ENCODE measurements around the gene MAGI1.

Gene MAGI1

GRCh38 chr3:65758876-65759598 is 279.7 kb downstream of the MAGI1 start:
- peak in 1 of 56 donors; percentile 30 for DNase-seq

GRCh38 chr3:65758438-65758837 is 280.3 kb downstream of the MAGI1 start:
- peak in 3 of 56 donors; percentile 6 to 11 (median 9) for DNase-seq

DNA sequence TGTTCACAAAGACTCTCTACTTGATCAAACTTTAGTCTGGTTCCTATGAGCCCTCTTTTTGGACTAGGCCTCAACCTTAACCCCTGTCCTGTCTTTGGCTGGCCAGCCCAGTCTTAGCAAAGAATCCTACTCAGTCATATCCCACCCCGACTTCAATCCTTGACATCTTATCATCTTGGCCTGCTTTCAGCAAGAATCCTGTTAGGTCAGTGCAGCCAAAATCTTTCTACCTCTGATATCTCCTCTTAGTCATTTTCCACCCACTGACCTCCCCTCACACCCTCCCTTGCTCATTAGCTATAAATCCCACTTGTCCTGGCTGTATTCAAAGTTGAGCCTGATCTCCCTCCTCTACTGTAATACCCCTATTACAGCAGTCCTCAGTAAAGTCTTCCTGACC is 286.1 kb downstream of the MAGI1 start:
- no peak for DNase-seq

GRCh38 chr3:65751123-65751700 is 287.5 kb downstream of the MAGI1 start:
- peak in 49 of 56 donors; percentile 3 to 86 (median 53) for DNase-seq

GRCh38 chr3:65749066-65749465 is 289.7 kb downstream of the MAGI1 start:
- DNase-seq = no peak

DNA sequence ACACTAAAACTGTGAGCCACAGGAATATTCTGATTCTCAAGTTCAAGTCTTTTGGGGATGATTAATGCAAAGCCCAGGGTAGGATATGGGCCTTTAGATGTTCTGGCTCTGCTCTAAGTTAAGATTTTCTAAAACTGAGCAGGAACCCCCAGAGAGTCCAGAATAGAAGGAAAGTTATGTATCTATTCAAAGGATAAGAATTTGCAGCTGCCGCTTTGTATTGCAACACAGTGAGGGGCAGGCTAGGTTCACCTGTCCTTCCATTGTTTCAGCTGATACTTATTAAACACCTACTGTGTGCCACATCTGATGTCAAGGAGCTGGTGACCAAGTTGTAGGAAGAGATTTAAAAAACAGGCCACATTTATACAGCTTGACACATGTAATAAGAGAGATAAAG is 290.4 kb downstream of the MAGI1 start:
- no peak for DNase-seq

- DNase-seq = no peak
Observed at GRCh38 chr3:65746848-65747247, 291.9 kb downstream of the MAGI1 start.

- no peak for DNase-seq
Observed at GRCh38 chr3:65745306-65745705, 293.4 kb downstream of the MAGI1 start.

DNA sequence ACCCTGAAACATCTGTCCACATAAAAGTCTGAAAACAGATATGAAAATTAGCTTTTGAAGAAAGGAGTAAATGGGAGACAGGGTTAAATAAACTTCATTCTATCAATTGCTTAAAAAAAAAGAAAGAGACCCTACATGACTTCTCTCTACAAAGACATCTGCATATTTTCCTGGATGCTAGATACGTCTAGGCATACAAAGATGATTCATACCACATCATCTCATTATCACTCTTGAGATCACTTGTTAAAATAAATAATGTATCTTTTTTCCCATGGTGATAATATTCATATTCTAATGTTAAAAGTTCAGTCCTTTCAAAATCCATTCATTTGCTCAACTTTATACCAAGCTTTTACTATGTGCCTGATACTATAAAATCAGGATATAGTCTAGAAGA is 295.8 kb downstream of the MAGI1 start:
- DNase-seq = no peak

DNA sequence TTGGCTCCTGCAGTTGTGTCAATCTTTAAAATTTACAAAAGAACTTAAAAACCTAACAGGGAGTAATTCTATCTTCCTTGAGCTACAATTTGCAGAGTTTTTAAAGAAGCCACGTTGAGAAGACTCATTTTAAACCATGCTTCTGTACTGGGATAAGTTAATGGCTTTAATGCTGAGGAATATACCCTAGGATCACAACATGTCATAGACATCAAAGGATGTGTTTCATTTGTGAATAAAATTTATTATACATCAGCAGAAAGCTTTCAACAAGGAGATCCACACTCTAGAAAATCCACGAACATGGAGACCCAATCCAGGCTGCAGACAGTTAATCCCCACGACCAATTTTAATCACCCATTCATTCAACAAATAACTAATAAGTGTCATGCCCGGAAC is 297.2 kb downstream of the MAGI1 start:
- no peak for DNase-seq

GRCh38 chr3:65739901-65740541 is 298.7 kb downstream of the MAGI1 start:
- DNase-seq = no peak

DNA sequence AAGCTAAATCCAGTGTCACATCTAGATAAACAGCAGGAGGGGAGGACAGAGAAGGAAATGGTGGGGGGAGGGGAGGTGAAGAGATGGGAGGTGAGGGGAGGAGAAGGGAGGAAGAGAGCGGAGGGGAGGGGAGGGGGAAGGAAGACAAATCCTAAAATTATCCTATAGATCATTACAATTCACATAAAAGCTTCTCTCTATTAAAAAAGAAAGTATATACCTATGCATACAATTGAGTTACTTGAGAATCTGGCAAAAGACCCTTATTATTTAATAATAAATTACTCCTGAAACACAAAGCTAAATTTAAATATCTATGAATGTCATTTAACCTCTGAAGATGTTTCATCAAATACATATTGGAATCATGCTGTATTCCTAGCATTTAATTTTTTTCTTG is 303.9 kb downstream of the MAGI1 start:
- no peak for DNase-seq

DNA sequence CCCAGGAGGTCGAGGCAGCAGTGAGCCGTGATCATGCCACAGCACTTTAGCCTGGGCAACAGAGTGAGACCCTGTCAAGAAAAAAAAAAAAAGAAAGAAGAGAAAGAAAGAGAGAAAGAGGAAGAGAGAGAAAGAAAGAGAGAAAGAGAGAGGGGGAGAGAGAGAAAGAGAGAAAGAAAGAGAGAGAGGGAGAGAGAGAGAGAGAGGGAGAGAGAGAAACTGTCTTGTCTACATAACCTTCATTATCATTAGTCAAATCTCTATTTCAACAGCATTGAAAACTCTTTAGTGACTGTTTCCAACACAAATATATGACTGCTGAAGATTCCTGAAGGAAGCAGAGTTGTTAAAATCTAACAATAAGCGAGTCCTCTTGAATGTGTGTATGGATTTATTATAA is 304.3 kb downstream of the MAGI1 start:
- DNase-seq = no peak

- DNase-seq = no peak
Observed at GRCh38 chr3:65733459-65733858, 305.3 kb downstream of the MAGI1 start.

GRCh38 chr3:65732051-65732935 is 306.4 kb downstream of the MAGI1 start:
- peak in 12 of 56 donors; percentile 4 to 66 (median 15) for DNase-seq

GRCh38 chr3:65730449-65730848 is 308.3 kb downstream of the MAGI1 start:
- no peak for DNase-seq

- DNase-seq = no peak
Observed at GRCh38 chr3:65729973-65730372, 308.7 kb downstream of the MAGI1 start.

DNA sequence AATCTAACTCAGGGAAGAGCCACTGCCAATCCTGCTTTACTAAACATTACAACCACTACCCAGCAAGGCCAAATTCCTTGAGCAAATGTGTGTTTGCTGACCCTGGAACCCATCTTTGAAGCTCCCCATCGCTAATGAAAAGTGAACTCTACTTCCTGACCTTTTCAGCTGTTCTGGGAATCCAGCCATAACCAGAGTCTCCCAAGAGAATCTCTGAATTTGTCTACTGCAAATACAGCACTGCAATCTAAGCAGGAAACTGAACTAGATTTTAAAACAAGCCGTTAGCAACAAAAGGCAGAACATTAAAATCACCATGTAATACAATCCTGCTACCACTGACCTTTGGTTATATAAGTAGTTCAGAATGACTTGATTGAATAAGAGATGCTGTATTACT is 309.2 kb downstream of the MAGI1 start:
- DNase-seq = peak in 1 of 56 donors; percentile 2

DNA sequence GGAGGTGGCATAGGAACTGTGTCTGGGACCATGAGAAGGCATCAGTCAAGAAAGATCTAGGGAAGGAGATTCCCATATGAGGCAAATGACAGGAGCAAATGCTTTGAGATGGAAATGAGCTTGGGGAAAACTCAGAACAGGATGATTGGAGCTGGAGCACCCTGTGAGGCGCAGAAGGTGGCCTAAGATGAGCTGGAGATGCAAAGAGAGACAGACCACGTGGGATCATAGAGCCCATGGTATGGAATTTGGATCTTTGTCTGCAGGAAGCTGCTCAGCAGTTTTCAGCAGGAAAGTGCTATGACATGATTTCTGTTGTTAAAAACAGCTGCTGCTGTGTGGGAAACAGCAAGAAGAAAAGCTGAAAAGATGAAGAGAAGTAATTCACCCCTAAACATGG is 310.6 kb downstream of the MAGI1 start:
- DNase-seq = no peak

DNA sequence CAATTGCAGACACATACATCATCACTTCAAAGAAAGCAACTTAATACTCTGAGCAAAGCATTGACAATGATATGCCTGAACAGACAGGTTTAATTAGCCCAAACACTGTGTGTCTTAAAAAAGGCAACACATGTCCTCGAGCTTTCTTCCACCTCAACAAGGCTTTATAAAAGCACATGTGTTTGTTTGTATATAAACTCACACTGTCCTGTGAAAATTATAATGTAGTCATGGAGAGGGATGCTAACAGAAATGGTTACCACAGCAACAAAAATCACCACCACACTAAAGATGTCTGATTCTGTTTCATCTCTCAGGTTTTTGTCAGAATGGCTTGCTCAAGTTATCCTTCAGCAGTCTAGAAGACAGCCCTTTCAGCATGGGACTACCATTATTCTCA is 314.7 kb downstream of the MAGI1 start:
- no peak for DNase-seq

GRCh38 chr3:65723011-65723410 is 315.7 kb downstream of the MAGI1 start:
- DNase-seq = no peak
